ENCODE data around the gene FAM107B.
A peak's percentile ranks its signal among the peaks of the same experiment; 100 is the strongest.

FAM107B gene

GRCh38 chr10:14681305-14681704 lies 93.4 kb downstream of the FAM107B start:
- H3K4me1 ChIP-seq (ENCODE audit: control insufficient read depth, insufficient read depth, low read length, unreplicated experiment), result no peaks in the 10 kb centered on the region
- H3K79me2 ChIP-seq (ENCODE audit: control insufficient read depth, insufficient read depth, low read length, unreplicated experiment), result no peaks in the 10 kb centered on the region
- no peaks in the 10 kb centered on the region for H3K36me3 ChIP-seq (ENCODE audit: insufficient read depth, low read length)
- H2AFZ ChIP-seq (ENCODE audit: low read length, unreplicated experiment), result no peak overlapping the region
- 0 out of 2 replicates have a peak, but pooled peaks cover 3% of the 10 kb centered on the region for H3K27me3 ChIP-seq (ENCODE audit: insufficient read depth, low read length)
- H3K4me3 ChIP-seq (ENCODE audit: low read depth, low read length), result no peak overlapping the region
- no peak overlapping the region for H3K27ac ChIP-seq (ENCODE audit: low read depth, low read length)

GRCh38 chr10:14678637-14679036 lies 96.1 kb downstream of the FAM107B start:
- Histone ChIP-seq H3K27ac (ENCODE audit: low read depth, low read length) (no peak overlapping the region), H3K79me2 (ENCODE audit: control insufficient read depth, insufficient read depth, low read length, unreplicated experiment) (no peaks in the 10 kb centered on the region), H3K36me3 (ENCODE audit: insufficient read depth, low read length) (no peaks in the 10 kb centered on the region), H3K4me3 (ENCODE audit: low read depth, low read length) (no peak overlapping the region), H3K27me3 (ENCODE audit: insufficient read depth, low read length) (peaks cover 12% of the 10 kb centered on the region; the same call in 1 of the 2 replicates), H2AFZ (ENCODE audit: low read length, unreplicated experiment) (no peak overlapping the region), H3K4me1 (ENCODE audit: control insufficient read depth, insufficient read depth, low read length, unreplicated experiment) (peaks cover 2% of the 10 kb centered on the region)

- Histone ChIP-seq H3K4me3 (ENCODE audit: low read depth, low read length) (no peak overlapping the region), H3K4me1 (ENCODE audit: control insufficient read depth, insufficient read depth, low read length, unreplicated experiment) (peaks cover 5% of the 10 kb centered on the region), H3K27ac (ENCODE audit: low read depth, low read length) (no peak overlapping the region), H2AFZ (ENCODE audit: low read length, unreplicated experiment) (no peak overlapping the region), H3K79me2 (ENCODE audit: control insufficient read depth, insufficient read depth, low read length, unreplicated experiment) (no peaks in the 10 kb centered on the region), H3K27me3 (ENCODE audit: insufficient read depth, low read length) (peaks cover 22% of the 10 kb centered on the region; the same call in 1 of the 2 replicates), H3K36me3 (ENCODE audit: insufficient read depth, low read length) (no peaks in the 10 kb centered on the region)
Measured at GRCh38 chr10:14676732-14677131, 98.0 kb downstream of the FAM107B start.

- Histone ChIP-seq H3K79me2 (ENCODE audit: control insufficient read depth, insufficient read depth, low read length, unreplicated experiment) (no peaks in the 10 kb centered on the region), H3K36me3 (ENCODE audit: insufficient read depth, low read length) (no peaks in the 10 kb centered on the region), H3K4me1 (ENCODE audit: control insufficient read depth, insufficient read depth, low read length, unreplicated experiment) (peaks cover 11% of the 10 kb centered on the region), H3K27me3 (ENCODE audit: insufficient read depth, low read length) (peaks cover 22% of the 10 kb centered on the region; the same call in 1 of the 2 replicates), H2AFZ (ENCODE audit: low read length, unreplicated experiment) (no peak overlapping the region), H3K4me3 (ENCODE audit: low read depth, low read length) (no peak overlapping the region), H3K27ac (ENCODE audit: low read depth, low read length) (no peak overlapping the region)
Measured at GRCh38 chr10:14674376-14675050, 100.2 kb downstream of the FAM107B start.

GRCh38 chr10:14673189-14673861 lies 101.4 kb downstream of the FAM107B start:
- H3K4me1 ChIP-seq (ENCODE audit: control insufficient read depth, insufficient read depth, low read length, unreplicated experiment), result peaks cover 11% of the 10 kb centered on the region
- no peak overlapping the region for H2AFZ ChIP-seq (ENCODE audit: low read length, unreplicated experiment)
- no peaks in the 10 kb centered on the region for H3K79me2 ChIP-seq (ENCODE audit: control insufficient read depth, insufficient read depth, low read length, unreplicated experiment)
- H3K27me3 ChIP-seq (ENCODE audit: insufficient read depth, low read length), result peaks cover 22% of the 10 kb centered on the region; the same call in 1 of the 2 replicates
- no peaks in the 10 kb centered on the region for H3K36me3 ChIP-seq (ENCODE audit: insufficient read depth, low read length)
- no peak overlapping the region for H3K27ac ChIP-seq (ENCODE audit: low read depth, low read length)
- no peak overlapping the region for H3K4me3 ChIP-seq (ENCODE audit: low read depth, low read length)

GRCh38 chr10:14671386-14671831 lies 103.3 kb downstream of the FAM107B start:
- no peaks in the 10 kb centered on the region for H3K79me2 ChIP-seq (ENCODE audit: control insufficient read depth, insufficient read depth, low read length, unreplicated experiment)
- H2AFZ ChIP-seq (ENCODE audit: low read length, unreplicated experiment), result no peak overlapping the region
- H3K27me3 ChIP-seq (ENCODE audit: insufficient read depth, low read length), result peaks cover 19% of the 10 kb centered on the region; the same call in 1 of the 2 replicates
- H3K4me1 ChIP-seq (ENCODE audit: control insufficient read depth, insufficient read depth, low read length, unreplicated experiment), result peaks cover 11% of the 10 kb centered on the region
- no peak overlapping the region for H3K4me3 ChIP-seq (ENCODE audit: low read depth, low read length)
- no peak overlapping the region for H3K27ac ChIP-seq (ENCODE audit: low read depth, low read length)
- H3K36me3 ChIP-seq (ENCODE audit: insufficient read depth, low read length), result no peaks in the 10 kb centered on the region

GRCh38 chr10:14670551-14671240 lies 104.0 kb downstream of the FAM107B start:
- H3K36me3 ChIP-seq (ENCODE audit: insufficient read depth, low read length), result no peaks in the 10 kb centered on the region
- peaks cover 14% of the 10 kb centered on the region; the same call in 1 of the 2 replicates for H3K27me3 ChIP-seq (ENCODE audit: insufficient read depth, low read length)
- peak overlapping the region; percentile 81 for H2AFZ ChIP-seq (ENCODE audit: low read length, unreplicated experiment)
- H3K4me3 ChIP-seq (ENCODE audit: low read depth, low read length), result peak overlapping the region; percentile 63
- H3K4me1 ChIP-seq (ENCODE audit: control insufficient read depth, insufficient read depth, low read length, unreplicated experiment), result peaks cover 11% of the 10 kb centered on the region
- H3K79me2 ChIP-seq (ENCODE audit: control insufficient read depth, insufficient read depth, low read length, unreplicated experiment), result no peaks in the 10 kb centered on the region
- H3K27ac ChIP-seq (ENCODE audit: low read depth, low read length), result no peak overlapping the region

- H3K36me3 ChIP-seq (ENCODE audit: insufficient read depth, low read length), result no peaks in the 10 kb centered on the region
- H3K4me3 ChIP-seq (ENCODE audit: low read depth, low read length), result no peak overlapping the region
- no peak overlapping the region for H2AFZ ChIP-seq (ENCODE audit: low read length, unreplicated experiment)
- no peak overlapping the region for H3K27ac ChIP-seq (ENCODE audit: low read depth, low read length)
- no peaks in the 10 kb centered on the region for H3K79me2 ChIP-seq (ENCODE audit: control insufficient read depth, insufficient read depth, low read length, unreplicated experiment)
- peaks cover 11% of the 10 kb centered on the region for H3K4me1 ChIP-seq (ENCODE audit: control insufficient read depth, insufficient read depth, low read length, unreplicated experiment)
- H3K27me3 ChIP-seq (ENCODE audit: insufficient read depth, low read length), result peaks cover 14% of the 10 kb centered on the region; the same call in 1 of the 2 replicates
Measured at GRCh38 chr10:14669576-14669975, 105.1 kb downstream of the FAM107B start.

GRCh38 chr10:14667781-14668180 lies 106.9 kb downstream of the FAM107B start:
- Histone ChIP-seq H2AFZ (ENCODE audit: low read length, unreplicated experiment) (no peak overlapping the region), H3K4me3 (ENCODE audit: low read depth, low read length) (no peak overlapping the region), H3K27ac (ENCODE audit: low read depth, low read length) (no peak overlapping the region), H3K27me3 (ENCODE audit: insufficient read depth, low read length) (0 out of 2 replicates have a peak, but pooled peaks cover 1% of the 10 kb centered on the region), H3K36me3 (ENCODE audit: insufficient read depth, low read length) (no peaks in the 10 kb centered on the region), H3K79me2 (ENCODE audit: control insufficient read depth, insufficient read depth, low read length, unreplicated experiment) (no peaks in the 10 kb centered on the region), H3K4me1 (ENCODE audit: control insufficient read depth, insufficient read depth, low read length, unreplicated experiment) (peaks cover 6% of the 10 kb centered on the region)

- peaks cover 6% of the 10 kb centered on the region for H3K4me1 ChIP-seq (ENCODE audit: control insufficient read depth, insufficient read depth, low read length, unreplicated experiment)
- no peak overlapping the region for H3K27ac ChIP-seq (ENCODE audit: low read depth, low read length)
- no peaks in the 10 kb centered on the region for H3K27me3 ChIP-seq (ENCODE audit: insufficient read depth, low read length)
- no peaks in the 10 kb centered on the region for H3K36me3 ChIP-seq (ENCODE audit: insufficient read depth, low read length)
- H3K4me3 ChIP-seq (ENCODE audit: low read depth, low read length), result no peak overlapping the region
- no peak overlapping the region for H2AFZ ChIP-seq (ENCODE audit: low read length, unreplicated experiment)
- no peaks in the 10 kb centered on the region for H3K79me2 ChIP-seq (ENCODE audit: control insufficient read depth, insufficient read depth, low read length, unreplicated experiment)
Measured at GRCh38 chr10:14667280-14667679, 107.4 kb downstream of the FAM107B start.
